Ovary (tissue), 3 donors: Measurements from ENCODE around the gene TTLL11.

Experiments
- EP300 ChIP-seq: sonication (generic); formaldehyde crosslinking; IDR thresholded peaks from one replicate; pipeline ENCODE4 v1.6.1; 2017; ENCODE audit warnings: antibody characterized with exemption
- POLR2A ChIP-seq: fragments of 450-650 bp; IDR thresholded peaks from one replicate; pipeline ENCODE4 v1.6.1; 2017; ENCODE audit warnings: antibody characterized with exemption, mild to moderate bottlenecking, moderate library complexity
- TF ChIP-seq, protein P1 (sequence below), 3 donors: fragments of 450-650 bp in 2 of 3; fragments of 200-600 bp in 1 of 3; IDR thresholded peaks; one replicate each; pipeline versions ENCODE4 v1.5.1 to v1.8.0; 2016 to 2022; ENCODE audit warnings: antibody characterized with exemption in 3 of 3, mild to moderate bottlenecking in 1 of 3
- donor health status: DM: no; HTN: no; CAD: no.

GRCh38 chr9:121968056-121968455 lies 125.1 kb downstream of the TTLL11 start:
- TF ChIP-seq, protein P1, sequence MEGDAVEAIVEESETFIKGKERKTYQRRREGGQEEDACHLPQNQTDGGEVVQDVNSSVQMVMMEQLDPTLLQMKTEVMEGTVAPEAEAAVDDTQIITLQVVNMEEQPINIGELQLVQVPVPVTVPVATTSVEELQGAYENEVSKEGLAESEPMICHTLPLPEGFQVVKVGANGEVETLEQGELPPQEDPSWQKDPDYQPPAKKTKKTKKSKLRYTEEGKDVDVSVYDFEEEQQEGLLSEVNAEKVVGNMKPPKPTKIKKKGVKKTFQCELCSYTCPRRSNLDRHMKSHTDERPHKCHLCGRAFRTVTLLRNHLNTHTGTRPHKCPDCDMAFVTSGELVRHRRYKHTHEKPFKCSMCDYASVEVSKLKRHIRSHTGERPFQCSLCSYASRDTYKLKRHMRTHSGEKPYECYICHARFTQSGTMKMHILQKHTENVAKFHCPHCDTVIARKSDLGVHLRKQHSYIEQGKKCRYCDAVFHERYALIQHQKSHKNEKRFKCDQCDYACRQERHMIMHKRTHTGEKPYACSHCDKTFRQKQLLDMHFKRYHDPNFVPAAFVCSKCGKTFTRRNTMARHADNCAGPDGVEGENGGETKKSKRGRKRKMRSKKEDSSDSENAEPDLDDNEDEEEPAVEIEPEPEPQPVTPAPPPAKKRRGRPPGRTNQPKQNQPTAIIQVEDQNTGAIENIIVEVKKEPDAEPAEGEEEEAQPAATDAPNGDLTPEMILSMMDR (IDR thresholded peaks at IDR 0.05): no peak
- TF ChIP-seq POLR2A (no peak), EP300 (no peak)
